Stimulated activated naive CD8-positive, alpha-beta T cell treated with anti-CD3 and anti-CD28 coated beads, Interleukin-15, Interleukin-2, amounts not matched to agents 100 U/mL and 50 U/mL, for 24 hours (primary cell): ENCODE measurements around the gene CERCAM.

Source experiments
- ATAC-seq: fragments of 150-1000 bp; cut with Tn5 transposase; one replicate; pipeline ENCODE4 v1.10.0; 2021
- DNase-seq: peaks from one replicate; pipeline ENCODE4 v3.0.0; 2021

Gene CERCAM

GRCh38 chr9:128456613-128457061 is 36.0 kb downstream of the CERCAM start:
- ATAC-seq (peak; percentile 74), DNase-seq (peak; percentile 78)

- no peak for ATAC-seq
Observed at GRCh38 chr9:128457207-128457606, 36.5 kb downstream of the CERCAM start.

GRCh38 chr9:128459011-128459410 is 38.4 kb downstream of the CERCAM start:
- no peak for ATAC-seq
- no peak for DNase-seq

More at GRCh38 chr9:128457207-128457606, 36.5 kb downstream of the CERCAM start:
- no peak for DNase-seq

GRCh38 chr9:128469070-128469469 is 48.4 kb downstream of the CERCAM start:
- ATAC-seq = no peak
- DNase-seq = no peak

- DNase-seq = no peak
- ATAC-seq = no peak
Observed at GRCh38 chr9:128470560-128470959, 49.9 kb downstream of the CERCAM start.

- DNase-seq (no peak), ATAC-seq (no peak)
Observed at GRCh38 chr9:128473104-128473503, 52.4 kb downstream of the CERCAM start.

- DNase-seq = no peak
- ATAC-seq = no peak
Observed at GRCh38 chr9:128475867-128476266, 55.2 kb downstream of the CERCAM start.

GRCh38 chr9:128479262-128479661 is 58.6 kb downstream of the CERCAM start:
- DNase-seq (no peak), ATAC-seq (no peak)

GRCh38 chr9:128481561-128481960 is 60.9 kb downstream of the CERCAM start:
- ATAC-seq (no peak), DNase-seq (no peak)

- DNase-seq = no peak
Observed at GRCh38 chr9:128482186-128482585, 61.5 kb downstream of the CERCAM start.

GRCh38 chr9:128484686-128485413 is 64.2 kb downstream of the CERCAM start:
- DNase-seq = no peak
- no peak for ATAC-seq

More at GRCh38 chr9:128482186-128482585, 61.5 kb downstream of the CERCAM start:
- ATAC-seq = no peak

- ATAC-seq = no peak
- DNase-seq = no peak
Observed at GRCh38 chr9:128485414-128485855, 64.8 kb downstream of the CERCAM start.

- ATAC-seq (no peak), DNase-seq (no peak)
Observed at GRCh38 chr9:128486201-128486600, 65.5 kb downstream of the CERCAM start.
